Kidney (tissue), 14 donors: ENCODE measurements around the gene C1orf174. TPM values are rescaled to one million over a fixed set of nuclear protein-coding genes. Genes with fewer than 3 reads are reported as not detected.
"Not testable (repeated sequence)": the region's sequence is repeated elsewhere in the genome, so short reads cannot be mapped to it uniquely, and the experiment has no call there.

ENCODE experiments used
- DNase-seq, 5 donors: peaks; one replicate each; pipeline ENCODE4 v3.0.0-alpha.2; 2013 to 2020
- FAIRE-seq: peaks from 2 replicates; lab custom pipeline; 2012; peaks lifted over from hg19 to GRCh38; lab: Jason Lieb, UNC
- H3K27ac ChIP-seq, 2 donors: one replicate each; pipeline ENCODE4 v1.7.0; 2013; ENCODE audit warnings: low read depth in 2 of 2, low read length in 2 of 2, inconsistent platforms in 1 of 2
- H3K27me3 ChIP-seq: one replicate; pipeline ENCODE4 v1.7.1; 2013; ENCODE audit warnings: low read length, inconsistent platforms; ENCODE audit not compliant: control insufficient read depth, insufficient read depth
- H3K36me3 ChIP-seq, 3 donors: one replicate each; pipeline versions ENCODE4 v1.7.0 to v1.7.1; 2013; ENCODE audit warnings: low read length in 3 of 3, control low read depth in 1 of 3, inconsistent platforms in 1 of 3; ENCODE audit not compliant: insufficient read depth in 3 of 3, control insufficient read depth in 2 of 3
- H3K4me1 ChIP-seq, 3 donors: one replicate each; pipeline versions ENCODE4 v1.7.0 to v1.7.1; 2013; ENCODE audit warnings: low read length in 3 of 3, inconsistent platforms in 1 of 3, low read depth in 1 of 3; ENCODE audit not compliant: control insufficient read depth in 2 of 3, insufficient read depth in 2 of 3
- H3K4me3 ChIP-seq, 3 donors: one replicate each; pipeline versions ENCODE4 v1.7.0 to v1.8.1; 2013; ENCODE audit warnings: low read length in 3 of 3, control low read depth in 1 of 3, inconsistent platforms in 1 of 3
- H3K9ac ChIP-seq, 3 donors: one replicate each; pipeline versions ENCODE4 v1.7.0 to v1.7.1; 2013; ENCODE audit warnings: low read length in 3 of 3, control low read depth in 1 of 3, inconsistent platforms in 1 of 3
- H3K9me3 ChIP-seq, 3 donors: one replicate each; pipeline versions ENCODE4 v1.7.0 to v1.7.1; 2013; ENCODE audit warnings: low read length in 3 of 3, control low read depth in 1 of 3, inconsistent platforms in 1 of 3; ENCODE audit not compliant: control insufficient read depth in 2 of 3, insufficient read depth in 1 of 3
- intact Hi-C: fragments of 100-400 bp; cut with DNase I; formaldehyde crosslinking; loops from one replicate; pipeline ENCODE4 v1.11.1; 2022
- polyA plus RNA-seq: library from polyadenylated mRNA; stranded (reverse); fragments of 350-450 nt; fragmentation: Illumina TruSeq; extraction: RNeasy Lipid Tissue Mini Kit (QIAGEN cat#74804); gene quantifications from one replicate; pipeline ENCODE4 v1.2.3, GENCODE V29; 2014; ENCODE audit warnings: low read depth, low replicate concordance; ENCODE audit not compliant: insufficient read depth
- total RNA-seq: library from RNA; stranded (reverse); fragmentation: NEBNext Ultra II Directional; extraction: Animal tissue kit (Norgen Biotek cat#: 25700); gene quantifications from one replicate; pipeline ENCODE4 v1.2.1, GENCODE V29; 2021
- TF ChIP-seq, protein P1 (sequence below): IDR thresholded peaks from 3 replicates; pipeline ENCODE4 v1.5.1; 2012; ENCODE audit warnings: mild to moderate bottlenecking, moderate library complexity, borderline replicate concordance; ENCODE audit not compliant: insufficient read depth; ENCODE audit errors: extremely low read depth
- donor health status: control.
- donor health status: control.
- donor health status: control.
- donor health status: control.
- donor health status: control.
- donor health status: DM: yes; HTN: yes; CAD: no.
- donor health status: Normal renal cell carcinoma (clear cell type).

The C1orf174 gene
- total and polyA plus RNA-seq, 2 donors from 2014 or later, result 15.9 to 16.8 TPM

DNA sequence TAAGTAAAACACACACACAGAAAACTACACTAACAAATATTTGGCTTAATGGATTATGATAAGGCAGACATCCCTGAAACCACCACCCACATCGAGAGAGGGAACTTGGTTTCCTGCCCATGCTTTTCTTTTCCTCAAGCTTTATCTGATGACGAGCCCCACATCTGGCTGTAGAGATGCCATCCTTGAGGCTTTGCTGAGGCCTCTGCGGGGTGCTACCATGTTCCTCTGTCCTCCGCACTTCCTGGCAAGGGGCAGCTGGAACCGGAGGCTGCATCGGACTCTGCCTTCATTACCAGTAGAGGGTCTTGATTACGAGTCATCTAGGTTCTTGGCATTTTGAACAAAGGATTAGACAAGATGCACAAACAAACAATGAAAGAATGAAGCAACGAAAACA lies 21.7 kb upstream of the C1orf174 start:
- no peak overlapping the region for H3K27ac ChIP-seq

DNA sequence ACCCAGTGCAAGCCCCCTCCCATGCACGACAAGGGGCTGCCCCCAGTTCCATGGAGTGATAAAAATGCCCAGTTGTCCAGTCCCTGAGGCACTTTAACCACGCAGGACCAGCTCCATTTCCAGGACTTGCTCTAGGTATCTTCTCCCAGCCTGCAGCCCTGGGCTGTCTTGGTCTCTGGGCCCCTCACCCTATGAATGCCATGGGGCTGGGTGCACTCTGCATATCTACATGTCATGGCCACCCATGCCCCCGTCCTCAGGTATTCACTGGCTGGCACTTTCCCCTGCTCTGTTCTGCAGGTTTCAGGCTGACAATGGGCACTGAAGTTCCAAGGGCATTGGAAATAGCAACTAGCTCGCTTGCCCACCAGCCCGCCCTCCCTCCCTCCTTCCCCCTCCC lies 19.6 kb upstream of the C1orf174 start:
- Histone ChIP-seq H3K9ac (no peak overlapping the region), H3K36me3 (no peaks in the 10 kb centered on the region), H3K27me3 (no peaks in the 10 kb centered on the region), H3K4me1 (no peaks in the 10 kb centered on the region), H3K4me3 (no peak overlapping the region), H3K9me3 (no peaks in the 10 kb centered on the region), H3K27ac (no peak overlapping the region)
- peak in 1 of 5 donors; percentile 39 for DNase-seq
- TF ChIP-seq, protein P1, sequence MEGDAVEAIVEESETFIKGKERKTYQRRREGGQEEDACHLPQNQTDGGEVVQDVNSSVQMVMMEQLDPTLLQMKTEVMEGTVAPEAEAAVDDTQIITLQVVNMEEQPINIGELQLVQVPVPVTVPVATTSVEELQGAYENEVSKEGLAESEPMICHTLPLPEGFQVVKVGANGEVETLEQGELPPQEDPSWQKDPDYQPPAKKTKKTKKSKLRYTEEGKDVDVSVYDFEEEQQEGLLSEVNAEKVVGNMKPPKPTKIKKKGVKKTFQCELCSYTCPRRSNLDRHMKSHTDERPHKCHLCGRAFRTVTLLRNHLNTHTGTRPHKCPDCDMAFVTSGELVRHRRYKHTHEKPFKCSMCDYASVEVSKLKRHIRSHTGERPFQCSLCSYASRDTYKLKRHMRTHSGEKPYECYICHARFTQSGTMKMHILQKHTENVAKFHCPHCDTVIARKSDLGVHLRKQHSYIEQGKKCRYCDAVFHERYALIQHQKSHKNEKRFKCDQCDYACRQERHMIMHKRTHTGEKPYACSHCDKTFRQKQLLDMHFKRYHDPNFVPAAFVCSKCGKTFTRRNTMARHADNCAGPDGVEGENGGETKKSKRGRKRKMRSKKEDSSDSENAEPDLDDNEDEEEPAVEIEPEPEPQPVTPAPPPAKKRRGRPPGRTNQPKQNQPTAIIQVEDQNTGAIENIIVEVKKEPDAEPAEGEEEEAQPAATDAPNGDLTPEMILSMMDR, result no peak
- intact Hi-C loops, result no loop called here
- FAIRE-seq, result no peak

More for the DNA sequence above, 21.7 kb upstream of the C1orf174 start:
- H3K9me3 ChIP-seq, result no peaks in the 10 kb centered on the region
- no peaks in the 10 kb centered on the region for H3K4me1 ChIP-seq
- H3K4me3 ChIP-seq, result no peak overlapping the region
- no peak overlapping the region for H3K9ac ChIP-seq
- DNase-seq (peak in 1 of 5 donors; percentile 41), FAIRE-seq (no peak)
- TF ChIP-seq, protein P1, result no peak
- no peaks in the 10 kb centered on the region for H3K27me3 ChIP-seq
- intact Hi-C loops, result no loop called here
- no peaks in the 10 kb centered on the region for H3K36me3 ChIP-seq

DNA sequence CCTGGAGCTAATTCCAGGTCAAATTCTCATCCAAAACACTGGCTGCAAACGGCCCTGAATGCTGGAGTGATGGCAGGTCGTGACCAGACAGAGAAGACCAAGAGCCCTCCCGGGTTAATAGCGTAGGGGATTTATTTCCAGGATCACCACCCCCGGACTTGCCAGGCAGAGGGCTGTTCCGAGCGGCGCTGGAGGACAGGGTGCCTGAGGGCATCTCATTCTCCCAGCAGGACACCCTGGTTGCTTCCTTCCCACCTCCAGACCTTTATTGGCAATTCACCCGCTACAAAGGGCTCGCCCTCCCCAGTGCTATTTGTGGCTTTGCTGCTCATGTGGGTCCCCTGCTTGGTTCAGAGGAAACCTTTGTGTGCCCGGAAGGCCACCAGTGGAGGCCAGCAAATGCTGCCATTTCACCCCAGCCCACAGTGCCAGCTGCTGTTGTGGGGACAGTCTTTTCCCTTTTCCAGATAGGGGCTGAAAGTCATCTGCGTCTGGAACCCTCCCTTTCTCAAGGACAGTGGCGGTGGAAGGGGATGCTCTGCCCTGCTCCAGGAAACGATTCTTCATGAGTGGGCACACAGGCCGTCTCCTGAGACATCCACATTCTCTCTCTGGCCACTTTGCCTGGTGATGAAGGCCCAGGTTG lies 19.0 kb upstream of the C1orf174 start:
- FAIRE-seq, result no peak
- TF ChIP-seq, protein P1, result no peak
- no peak overlapping the region for H3K4me3 ChIP-seq
- peak in 1 of 5 donors; percentile 31 for DNase-seq
- no peak overlapping the region for H3K9ac ChIP-seq
- H3K27ac ChIP-seq, result no peak overlapping the region
- no peaks in the 10 kb centered on the region for H3K9me3 ChIP-seq
- intact Hi-C loops, result no loop called here
- no peaks in the 10 kb centered on the region for H3K4me1 ChIP-seq
- H3K27me3 ChIP-seq, result no peaks in the 10 kb centered on the region
- H3K36me3 ChIP-seq, result no peaks in the 10 kb centered on the region

DNA sequence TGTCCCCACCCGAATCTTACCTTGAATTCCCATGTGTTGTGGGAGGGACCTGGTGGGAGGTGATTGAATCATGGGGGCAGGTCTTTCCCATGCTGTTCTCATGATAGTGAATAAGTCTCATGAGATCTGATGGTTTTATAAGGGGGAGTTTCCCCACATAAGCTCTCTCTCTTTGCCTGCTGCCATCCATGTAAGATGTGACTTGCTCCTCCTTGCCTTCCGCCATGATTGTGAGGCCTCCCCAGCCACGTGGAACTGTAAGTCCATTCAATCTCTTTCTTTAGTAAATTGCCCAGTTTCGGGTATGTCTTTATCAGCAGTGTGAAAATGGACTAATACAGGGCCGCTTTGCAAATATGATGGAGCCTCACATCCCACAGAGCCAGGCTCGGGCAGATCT lies 18.3 kb upstream of the C1orf174 start:
- H3K36me3 ChIP-seq, H3K4me3 ChIP-seq, H3K4me1 ChIP-seq, H3K27me3 ChIP-seq, H3K27ac ChIP-seq, FAIRE-seq, H3K9me3 ChIP-seq, intact Hi-C loops, H3K9ac ChIP-seq, DNase-seq: not testable (repeated sequence)
